HCT116 (cell line): ENCODE measurements around the gene DLX3. TPM values are rescaled to one million over a fixed set of nuclear protein-coding genes. Genes with fewer than 3 reads are reported as not detected.

ENCODE experiments used
- ATAC-seq: fragments of 200-7000 bp; cut with Tn5 transposase; 2 replicates; pipeline ENCODE4 v1.9.1; 2020; ENCODE audit warnings: mild to moderate bottlenecking, moderate library complexity
- BruUV-seq: library from RNA; stranded (reverse); fragments of 400-500 nt; replicated peaks from 2 replicates; lab custom pipeline; 2021; lab: Mats Ljungman, UMichigan
- CTCF ChIA-PET: fragments of 300-600 bp; sonication (Branson Sonifier 250); formaldehyde crosslinking; loops from one replicate; lab custom pipeline; 2021; ENCODE audit warnings: antibody characterized with exemption; lab: Charles Lee
- POLR2A ChIA-PET: fragments of 300-600, 350-600 bp; sonication (Branson Sonifier 250); formaldehyde crosslinking; loops from one replicate; lab custom pipeline; 2021; ENCODE audit warnings: antibody characterized with exemption; lab: Charles Lee
- RAD21 ChIA-PET, 2 experiments: fragments of 300-600 bp; sonication (Branson Sonifier 250); formaldehyde crosslinking; loops; one replicate each; lab custom pipeline; 2023; ENCODE audit warnings: low total read pairs in 2 of 2; ENCODE audit not compliant: uncharacterized antibody in 2 of 2, unreplicated experiment in 2 of 2, low non-redundant PET in 1 of 2; lab: Charles Lee
- DNase-seq: peaks from one replicate; pipeline ENCODE4 v3.0.0-alpha.2; 2010; ENCODE audit warnings: low read depth, low spot score
- H2AFZ ChIP-seq: fragments of 200-600 bp; shearing (Covaris generic), sonication (generic); 2 replicates; pipeline ENCODE4 v1.6.1; 2017; ENCODE audit warnings: low read depth, mixed run types, mixed read lengths, antibody characterized with exemption, low read length; ENCODE audit not compliant: poor library complexity, severe bottlenecking
- H3K27ac ChIP-seq: 2 replicates; pipeline ENCODE4 v1.5.1; 2012; ENCODE audit warnings: low read depth, low read length
- H3K27me3 ChIP-seq: fragments of 200-600 bp; sonication (generic); 2 replicates; pipeline ENCODE4 v1.6.1; 2016; ENCODE audit warnings: mixed run types, low read length, mixed read lengths; ENCODE audit not compliant: insufficient read depth
- H3K36me3 ChIP-seq, 2 experiments: fragments of 200-500 bp in 1 of 2; fragments of 200-600 bp in 1 of 2; sonication (Bioruptor generic) in 1 of 2; sonication (generic) in 1 of 2; 2 replicates each; pipeline versions ENCODE4 v1.5.1 to v1.6.1; 2014 to 2016; ENCODE audit warnings: low read length in 2 of 2, inconsistent platforms in 1 of 2, mixed read lengths in 1 of 2, mixed run types in 1 of 2; ENCODE audit not compliant: insufficient read depth in 2 of 2, control insufficient read depth in 1 of 2
- H3K4me1 ChIP-seq, 2 experiments: fragments of 200-600 bp in 1 of 2; sonication (generic) in 1 of 2; 2 replicates each; pipeline versions ENCODE4 v1.5.1 to v1.6.1; 2012 to 2017; ENCODE audit warnings: low read length in 2 of 2, inconsistent platforms in 1 of 2, mild to moderate bottlenecking in 1 of 2, mixed read lengths in 1 of 2, mixed run types in 1 of 2, moderate library complexity in 1 of 2; ENCODE audit not compliant: insufficient read depth in 2 of 2, control insufficient read depth in 1 of 2
- H3K4me2 ChIP-seq: fragments of 200-600 bp; sonication (generic); 2 replicates; pipeline ENCODE4 v1.6.1; 2017; ENCODE audit warnings: mixed run types, low read length, mixed read lengths
- H3K4me3 ChIP-seq, 2 experiments: fragments of 200-600 bp in 1 of 2; sonication (generic) in 1 of 2; replicated peaks in 1 of 2; 2 replicates each; pipeline ENCODE4 v1.5.1; 2011 to 2016; ENCODE audit warnings: low read length in 2 of 2, control low read depth in 1 of 2, low read depth in 1 of 2, mild to moderate bottlenecking in 1 of 2, mixed read lengths in 1 of 2, mixed run types in 1 of 2
- H3K79me2 ChIP-seq: fragments of 200-600 bp; sonication (generic); 2 replicates; pipeline ENCODE4 v1.6.1; 2017; ENCODE audit warnings: mild to moderate bottlenecking, mixed run types, low read length, moderate library complexity, mixed read lengths; ENCODE audit not compliant: insufficient read depth
- H3K9ac ChIP-seq: fragments of 200-600 bp; sonication (generic); 2 replicates; pipeline ENCODE4 v1.6.1; 2016; ENCODE audit warnings: low read length, mixed read lengths
- H3K9me2 ChIP-seq: fragments of 200-600 bp; sonication (generic), shearing (Covaris generic); 2 replicates; pipeline ENCODE4 v1.6.1; 2017; ENCODE audit warnings: mixed run types, mild to moderate bottlenecking, moderate library complexity; ENCODE audit not compliant: insufficient read depth
- H3K9me3 ChIP-seq, 2 experiments: fragments of 200-500 bp in 1 of 2; fragments of 200-600 bp in 1 of 2; sonication (Bioruptor generic) in 1 of 2; sonication (generic) in 1 of 2; 2 replicates each; pipeline ENCODE4 v1.6.1; 2014 to 2017; ENCODE audit warnings: low read length in 2 of 2, mixed read lengths in 2 of 2, inconsistent platforms in 1 of 2, low read depth in 1 of 2, mild to moderate bottlenecking in 1 of 2, mixed run types in 1 of 2, moderate library complexity in 1 of 2; ENCODE audit not compliant: control insufficient read depth in 1 of 2, insufficient read depth in 1 of 2
- H4K20me1 ChIP-seq: fragments of 200-600 bp; sonication (generic), shearing (Covaris generic); 2 replicates; pipeline ENCODE4 v1.6.1; 2017; ENCODE audit warnings: mixed run types, mild to moderate bottlenecking, moderate library complexity; ENCODE audit not compliant: insufficient read depth
- CEBPB ChIP-seq: IDR thresholded peaks from 2 replicates; pipeline ENCODE4 v1.6.1; 2012; ENCODE audit warnings: low read depth
- EGR1 ChIP-seq: IDR thresholded peaks from 2 replicates; pipeline ENCODE4 v1.6.1; 2012; ENCODE audit warnings: low read depth
- EZH2 ChIP-seq: fragments of 200-600 bp; sonication (generic); IDR thresholded peaks from 2 replicates; pipeline ENCODE4 v1.6.1; 2017; ENCODE audit warnings: antibody characterized with exemption, mixed run types
- EZH2phosphoT487 ChIP-seq: fragments of 200-600 bp; IDR thresholded peaks from 2 replicates; pipeline ENCODE4 v1.6.1; 2018; ENCODE audit warnings: antibody characterized with exemption, borderline replicate concordance
- MAX ChIP-seq: IDR thresholded peaks from 2 replicates; pipeline ENCODE4 v1.6.1; 2012
- POLR2A ChIP-seq: IDR thresholded peaks from 2 replicates; pipeline ENCODE4 v1.7.0; 2011; ENCODE audit warnings: borderline replicate concordance; ENCODE audit not compliant: insufficient read depth, insufficient read length; ENCODE audit errors: extremely low read depth
- POLR2AphosphoS5 ChIP-seq: IDR thresholded peaks from 2 replicates; pipeline ENCODE4 v1.6.1; 2011; ENCODE audit warnings: mild to moderate bottlenecking, low read depth, low read length, moderate library complexity
- RAD21 ChIP-seq: IDR thresholded peaks from 2 replicates; pipeline ENCODE4 v1.6.1; 2012; ENCODE audit warnings: low read depth, mild to moderate bottlenecking
- SIN3A ChIP-seq: IDR thresholded peaks from 2 replicates; pipeline ENCODE4 v1.6.1; 2012; ENCODE audit warnings: low read depth
- YY1 ChIP-seq: IDR thresholded peaks from 2 replicates; pipeline ENCODE4 v1.6.1; 2011; ENCODE audit warnings: low read length, low read depth, moderate library complexity, mild to moderate bottlenecking; ENCODE audit not compliant: insufficient replicate concordance; ENCODE audit errors: extremely low read depth
- ZBTB33 ChIP-seq: IDR thresholded peaks from 2 replicates; pipeline ENCODE4 v1.6.1; 2011; ENCODE audit warnings: mild to moderate bottlenecking, low read length, moderate library complexity; ENCODE audit not compliant: insufficient replicate concordance; ENCODE audit errors: extremely low read depth
- ZFX ChIP-seq: fragments of 450-650 bp; IDR thresholded peaks from 2 replicates; pipeline ENCODE4 v1.6.1; 2017
- intact Hi-C: fragments of 100-400 bp; cut with micrococcal nuclease; formaldehyde crosslinking; loops from 2 replicates; pipeline ENCODE4 v1.10.0; 2022
- total RNA-seq: library from RNA; stranded (reverse); gene quantifications from one replicate; pipeline ENCODE4 v1.2.1, GENCODE V29; 2021; ENCODE audit not compliant: unreplicated experiment
- TF ChIP-seq, protein P1 (sequence below): IDR thresholded peaks from 2 replicates; pipeline ENCODE4 v1.6.1; 2012; ENCODE audit warnings: low read depth
- TF ChIP-seq, protein P2 (sequence below): IDR thresholded peaks from 2 replicates; pipeline ENCODE4 v1.6.1; 2012

DLX3 gene
- total RNA-seq, 1 experiment from 2014 or later = not detected

- TF ChIP-seq, protein P1, sequence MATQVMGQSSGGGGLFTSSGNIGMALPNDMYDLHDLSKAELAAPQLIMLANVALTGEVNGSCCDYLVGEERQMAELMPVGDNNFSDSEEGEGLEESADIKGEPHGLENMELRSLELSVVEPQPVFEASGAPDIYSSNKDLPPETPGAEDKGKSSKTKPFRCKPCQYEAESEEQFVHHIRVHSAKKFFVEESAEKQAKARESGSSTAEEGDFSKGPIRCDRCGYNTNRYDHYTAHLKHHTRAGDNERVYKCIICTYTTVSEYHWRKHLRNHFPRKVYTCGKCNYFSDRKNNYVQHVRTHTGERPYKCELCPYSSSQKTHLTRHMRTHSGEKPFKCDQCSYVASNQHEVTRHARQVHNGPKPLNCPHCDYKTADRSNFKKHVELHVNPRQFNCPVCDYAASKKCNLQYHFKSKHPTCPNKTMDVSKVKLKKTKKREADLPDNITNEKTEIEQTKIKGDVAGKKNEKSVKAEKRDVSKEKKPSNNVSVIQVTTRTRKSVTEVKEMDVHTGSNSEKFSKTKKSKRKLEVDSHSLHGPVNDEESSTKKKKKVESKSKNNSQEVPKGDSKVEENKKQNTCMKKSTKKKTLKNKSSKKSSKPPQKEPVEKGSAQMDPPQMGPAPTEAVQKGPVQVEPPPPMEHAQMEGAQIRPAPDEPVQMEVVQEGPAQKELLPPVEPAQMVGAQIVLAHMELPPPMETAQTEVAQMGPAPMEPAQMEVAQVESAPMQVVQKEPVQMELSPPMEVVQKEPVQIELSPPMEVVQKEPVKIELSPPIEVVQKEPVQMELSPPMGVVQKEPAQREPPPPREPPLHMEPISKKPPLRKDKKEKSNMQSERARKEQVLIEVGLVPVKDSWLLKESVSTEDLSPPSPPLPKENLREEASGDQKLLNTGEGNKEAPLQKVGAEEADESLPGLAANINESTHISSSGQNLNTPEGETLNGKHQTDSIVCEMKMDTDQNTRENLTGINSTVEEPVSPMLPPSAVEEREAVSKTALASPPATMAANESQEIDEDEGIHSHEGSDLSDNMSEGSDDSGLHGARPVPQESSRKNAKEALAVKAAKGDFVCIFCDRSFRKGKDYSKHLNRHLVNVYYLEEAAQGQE = no peak
- TF ChIP-seq MAX (no peak), EZH2phosphoT487 (no peak), ZFX (no peak), EGR1 (no peak), POLR2A (no peak), POLR2AphosphoS5 (no peak)
These were observed 19.6 kb upstream of the DLX3 start (continued) for GRCh38 chr17:50014471-50015088.

GRCh38 chr17:50013079-50013478, 18.1 kb upstream of the DLX3 start:
- intact Hi-C loops = no loop called here
- no peak for ATAC-seq
- ChIA-PET RAD21 (no interaction called here), CTCF (no interaction called here), POLR2A (no interaction called here)
- H3K27me3 ChIP-seq = no peaks in the 10 kb centered on the region
- no peaks in the 10 kb centered on the region for H4K20me1 ChIP-seq
- no peaks in the 10 kb centered on the region for H3K9me2 ChIP-seq
- TF ChIP-seq YY1 = no peak
- TF ChIP-seq EGR1 = no peak
- TF ChIP-seq POLR2A = no peak
- TF ChIP-seq POLR2AphosphoS5 = no peak
- TF ChIP-seq CEBPB = no peak
- no peak for TF ChIP-seq RAD21
- no peak for TF ChIP-seq SIN3A
- no peak for TF ChIP-seq EZH2
- TF ChIP-seq, protein P2, sequence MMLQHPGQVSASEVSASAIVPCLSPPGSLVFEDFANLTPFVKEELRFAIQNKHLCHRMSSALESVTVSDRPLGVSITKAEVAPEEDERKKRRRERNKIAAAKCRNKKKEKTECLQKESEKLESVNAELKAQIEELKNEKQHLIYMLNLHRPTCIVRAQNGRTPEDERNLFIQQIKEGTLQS = no peak
- no peak for TF ChIP-seq ZBTB33
- H3K9ac ChIP-seq = no peak overlapping the region
- no peak overlapping the region for H2AFZ ChIP-seq
- no peak overlapping the region for H3K4me3 ChIP-seq
- DNase-seq = no peak
- no peaks in the 10 kb centered on the region for H3K36me3 ChIP-seq
- no peak overlapping the region for H3K4me2 ChIP-seq
- no peak overlapping the region for H3K27ac ChIP-seq
- no peaks in the 10 kb centered on the region for H3K4me1 ChIP-seq
- no TSS peak for BruUV-seq
- H3K79me2 ChIP-seq = no peaks in the 10 kb centered on the region
- peaks cover 18 to 24% of the 10 kb centered on the region in 2 experiments; a peak in 3 of 4 replicates for H3K9me3 ChIP-seq
